GM19239 (cell line): Measurements from ENCODE around the gene MRRF.

Experiments
- DNase-seq: peaks from one replicate; pipeline ENCODE4 v3.0.0; 2011; ENCODE audit warnings: low spot score; ENCODE audit not compliant: insufficient read length
- FAIRE-seq: peaks from 2 replicates; lab custom pipeline; 2011; peaks lifted over from hg19 to GRCh38; lab: Jason Lieb, UNC

The MRRF gene

DNA sequence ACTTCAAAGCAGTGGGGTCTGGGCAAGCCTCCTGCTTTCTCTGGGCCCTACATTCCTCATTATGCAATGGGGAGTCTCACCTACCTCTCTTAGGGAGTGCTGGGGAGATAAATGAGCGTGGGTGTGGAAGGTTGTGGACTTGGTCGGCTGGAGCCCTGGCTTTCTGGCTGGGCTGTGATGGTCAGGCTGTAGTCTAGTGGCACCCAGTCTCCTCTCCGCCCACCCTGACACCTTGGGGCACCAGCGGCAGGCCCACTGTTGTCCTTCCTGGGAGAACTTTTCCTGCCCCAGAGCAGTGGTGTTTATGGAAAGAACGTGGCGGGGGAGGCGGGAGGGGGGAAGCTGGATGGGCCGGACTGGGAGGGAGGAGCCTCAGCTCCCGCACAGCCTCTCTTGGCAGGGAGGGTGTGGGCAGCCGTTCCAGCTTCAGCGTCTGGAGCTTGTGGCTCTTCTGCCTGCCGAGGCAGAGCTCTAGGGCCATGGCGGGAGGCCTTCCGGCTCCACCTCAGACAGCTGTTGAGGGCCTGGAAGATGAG, 110.3 kb downstream of the MRRF start:
- DNase-seq: no peak
- no peak for FAIRE-seq

DNA sequence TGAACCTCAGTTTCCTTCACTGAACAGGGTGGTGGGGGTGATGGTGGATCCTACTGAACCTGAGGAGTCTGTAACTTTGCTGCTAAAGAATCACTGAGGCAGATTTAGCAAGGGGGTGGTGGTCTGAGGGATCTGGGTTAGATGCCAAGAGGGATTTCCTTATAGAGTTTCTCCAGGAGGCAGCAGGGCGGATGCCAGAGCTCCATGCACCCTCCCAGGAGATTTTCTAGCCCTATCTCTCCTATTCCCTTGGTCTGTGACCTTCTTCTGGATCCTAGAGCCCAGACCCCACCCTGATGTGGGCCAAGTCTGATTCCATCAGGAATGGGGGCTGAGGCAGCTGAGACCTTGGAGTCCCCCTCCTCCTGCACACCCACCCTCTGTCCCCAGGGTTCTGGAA, 112.1 kb downstream of the MRRF start:
- no peak for FAIRE-seq
- no peak for DNase-seq

DNA sequence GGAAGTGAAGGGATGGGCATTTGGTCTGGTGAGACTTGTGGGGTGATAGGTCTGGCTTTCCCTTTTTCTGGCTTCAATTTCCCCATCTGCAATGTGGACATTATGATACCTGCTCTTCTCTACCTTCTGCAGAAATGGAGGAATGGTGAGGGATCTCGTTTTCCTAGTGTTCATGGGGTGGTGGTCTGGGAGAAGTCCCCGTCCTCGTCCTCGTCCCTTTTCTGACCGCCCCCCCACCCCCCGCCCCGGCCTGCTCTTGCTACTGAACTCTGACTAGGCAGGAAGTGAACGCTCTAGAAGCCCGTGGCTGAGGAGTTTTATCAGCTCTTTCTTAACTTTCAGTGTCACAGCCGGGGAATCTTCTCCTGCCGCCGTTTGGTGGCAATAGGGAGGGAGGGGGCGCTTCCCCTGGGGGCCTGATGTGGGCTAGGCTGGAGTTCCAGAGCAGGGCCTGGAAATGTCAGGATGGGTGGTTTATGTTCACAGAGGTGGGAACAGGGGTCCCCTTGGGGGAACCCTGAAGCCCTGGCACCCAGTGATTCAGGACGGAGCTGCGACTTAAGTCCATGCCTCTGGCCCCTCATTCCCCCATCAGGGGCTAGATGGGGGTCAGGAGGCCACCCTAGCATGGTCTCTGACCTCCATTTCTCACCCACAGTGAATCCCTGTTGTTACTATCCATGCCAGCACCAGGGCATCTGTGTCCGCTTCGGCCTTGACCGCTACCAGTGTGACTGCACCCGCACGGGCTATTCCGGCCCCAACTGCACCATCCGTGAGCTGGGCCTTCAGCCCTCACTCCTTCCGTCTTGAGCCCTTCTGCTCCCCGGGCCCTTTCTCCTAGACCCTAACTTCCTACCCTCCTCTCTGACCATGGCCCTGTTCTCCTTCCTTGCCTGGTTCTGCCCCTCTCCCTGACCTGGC, 112.8 kb downstream of the MRRF start:
- FAIRE-seq (no peak), DNase-seq (no peak)

DNA sequence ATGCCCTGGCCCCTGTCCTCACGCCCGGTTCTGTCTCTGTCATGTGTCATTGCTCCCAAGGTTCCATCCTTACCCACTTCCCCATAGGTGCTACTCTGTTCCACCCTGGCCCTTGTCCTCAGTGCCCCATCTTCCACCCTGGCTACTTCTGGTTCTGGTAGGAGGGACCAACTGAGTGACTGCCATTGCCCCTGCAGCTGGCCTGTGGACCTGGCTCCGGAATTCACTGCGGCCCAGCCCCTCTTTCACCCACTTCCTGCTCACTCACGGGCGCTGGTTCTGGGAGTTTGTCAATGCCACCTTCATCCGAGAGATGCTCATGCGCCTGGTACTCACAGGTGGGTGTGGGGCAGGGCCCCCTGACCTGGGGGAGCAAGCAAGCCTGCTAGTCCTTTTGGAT, 113.6 kb downstream of the MRRF start:
- DNase-seq (no peak), FAIRE-seq (no peak)

DNA sequence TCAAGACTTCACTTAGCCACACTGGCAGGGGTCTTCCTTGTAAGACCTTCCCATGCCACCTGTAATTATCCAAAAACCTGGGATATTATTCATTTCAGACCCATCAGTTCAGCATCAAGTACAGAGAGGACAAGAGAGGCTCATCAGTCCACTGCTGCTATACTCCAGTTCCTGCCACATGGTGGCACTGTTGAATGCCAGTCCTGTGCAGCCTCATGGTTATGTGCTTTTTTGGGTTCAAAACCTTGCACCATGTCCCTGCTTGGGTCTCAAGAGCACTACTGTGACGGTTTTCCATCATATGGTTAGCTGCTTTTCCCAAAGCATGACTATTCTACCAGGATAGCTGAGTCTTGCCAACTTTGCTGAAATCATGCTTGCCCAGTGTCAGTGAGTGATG, 114.7 kb downstream of the MRRF start:
- no peak for FAIRE-seq
- no peak for DNase-seq

DNA sequence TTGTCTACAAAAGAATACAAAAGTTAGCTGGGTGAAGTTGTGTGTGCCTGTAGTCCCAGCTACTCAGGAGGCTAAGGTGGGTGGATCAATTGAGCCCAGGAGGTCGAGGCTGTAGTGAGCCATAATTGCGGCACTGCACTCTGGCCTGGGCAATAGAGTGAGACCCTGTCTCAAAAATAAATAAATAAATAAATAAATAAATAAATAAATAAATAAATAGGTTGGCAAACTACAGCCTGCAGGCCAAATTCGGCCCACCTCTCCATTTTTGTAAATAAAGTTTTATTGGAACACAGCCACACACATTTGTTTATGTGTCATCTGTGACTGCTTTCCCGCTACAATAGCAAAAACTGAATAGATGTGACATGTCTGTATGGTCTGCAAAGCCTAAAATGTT, 115.6 kb downstream of the MRRF start:
- DNase-seq: no peak

More for the DNA sequence above, 115.6 kb downstream of the MRRF start:
- no peak for FAIRE-seq
